Type B pancreatic cell (in vitro differentiated cells): Measurements from ENCODE around the gene PPP1R2B. TPM values are rescaled to one million over a fixed set of nuclear protein-coding genes. Genes with fewer than 3 reads are reported as not detected.

ENCODE experiments used
- DNase-seq: peaks from one replicate; pipeline ENCODE4 v3.0.0; 2021; ENCODE audit warnings: mixed read lengths; ENCODE audit not compliant: unreplicated experiment; ENCODE audit errors: extremely low spot score
- H3K27ac Mint-ChIP-seq: 2 replicates; pipeline ENCODE4 v1.8.0; 2021; ENCODE audit warnings: mild to moderate bottlenecking, mixed read lengths
- H3K27me3 Mint-ChIP-seq: 2 replicates; pipeline ENCODE4 v1.8.0; 2021; ENCODE audit warnings: mixed read lengths
- H3K36me3 Mint-ChIP-seq: 2 replicates; pipeline ENCODE4 v1.8.0; 2021; ENCODE audit warnings: mixed read lengths
- H3K4me1 Mint-ChIP-seq: one replicate; pipeline ENCODE4 v1.8.0; 2021; ENCODE audit warnings: mixed read lengths; ENCODE audit not compliant: unreplicated experiment
- H3K4me3 Mint-ChIP-seq: 2 replicates; pipeline ENCODE4 v1.8.0; 2021; ENCODE audit warnings: mild to moderate bottlenecking, mixed read lengths
- H3K9me3 Mint-ChIP-seq: 2 replicates; pipeline ENCODE4 v1.8.0; 2021; ENCODE audit warnings: mixed read lengths
- CTCF ChIP-seq: fragments of 200-600 bp; sonication (generic); conservative IDR thresholded peaks from 2 replicates; pipeline ENCODE4 v1.5.0; 2021; ENCODE audit warnings: antibody characterized with exemption, mild to moderate bottlenecking
- total RNA-seq: library from RNA; stranded (reverse); gene quantifications from 2 replicates; pipeline ENCODE4 v1.2.1, GENCODE V29; 2021; ENCODE audit warnings: low replicate concordance

The PPP1R2B gene
- total RNA-seq, 1 donor from 2014 or later = not detected

DNA sequence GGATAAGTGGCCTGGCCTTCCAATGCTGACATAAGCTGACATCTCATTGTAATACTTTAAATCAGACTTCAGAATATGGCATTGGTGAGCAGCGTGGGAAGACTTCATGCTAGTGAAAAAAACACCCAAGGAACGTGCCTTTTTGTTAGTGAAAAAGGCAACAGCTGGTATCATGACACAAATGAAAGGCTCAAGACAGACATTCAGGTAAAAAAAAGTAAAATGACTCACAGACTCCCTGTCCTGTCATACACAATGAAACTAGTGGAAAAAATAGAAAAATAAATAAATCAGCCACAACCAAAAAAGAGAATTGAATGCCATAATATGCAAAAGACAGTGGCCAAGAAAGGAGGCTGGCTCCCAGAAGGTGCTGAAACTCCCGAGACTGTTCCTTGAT, 24.4 kb upstream of the PPP1R2B start:
- Mint-ChIP-seq H3K4me3 (no peak overlapping the region), H3K9me3 (peaks cover 8% of the 10 kb centered on the region), H3K27ac (no peak overlapping the region), H3K36me3 (no peaks in the 10 kb centered on the region), H3K4me1 (peaks cover 4% of the 10 kb centered on the region), H3K27me3 (peaks cover 5% of the 10 kb centered on the region)
- no peak for DNase-seq
- no peak for TF ChIP-seq CTCF

DNA sequence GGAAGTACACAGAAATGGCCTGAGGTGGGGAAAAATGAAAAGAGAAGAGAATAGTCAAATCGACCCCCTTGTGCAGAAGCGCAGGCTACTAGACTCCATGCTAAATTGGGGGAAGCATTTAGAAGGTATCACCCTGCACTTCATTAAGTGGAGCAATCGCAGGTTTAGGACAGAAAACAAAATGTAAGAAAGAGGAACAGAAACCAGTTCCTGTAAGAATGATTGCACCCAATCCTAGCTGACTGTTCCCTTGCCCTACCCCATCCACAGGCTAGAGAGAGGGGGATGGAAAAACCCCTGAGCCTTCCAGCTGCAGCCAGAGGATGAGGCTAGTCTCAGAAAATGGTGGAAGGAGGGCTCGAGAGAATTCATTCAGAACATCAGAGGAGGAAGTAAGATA, 23.9 kb upstream of the PPP1R2B start:
- H3K9me3 Mint-ChIP-seq = peaks cover 5% of the 10 kb centered on the region
- no peak overlapping the region for H3K27ac Mint-ChIP-seq
- no peaks in the 10 kb centered on the region for H3K36me3 Mint-ChIP-seq
- H3K27me3 Mint-ChIP-seq = peaks cover 5% of the 10 kb centered on the region
- no peak for DNase-seq
- peaks cover under 1% of the 10 kb centered on the region for H3K4me1 Mint-ChIP-seq
- no peak overlapping the region for H3K4me3 Mint-ChIP-seq
- TF ChIP-seq CTCF = no peak

GRCh38 chr5:156834916-156835315, 15.2 kb upstream of the PPP1R2B start:
- H3K27me3 Mint-ChIP-seq = peaks cover 3% of the 10 kb centered on the region
- TF ChIP-seq CTCF = no peak
- no peaks in the 10 kb centered on the region for H3K4me1 Mint-ChIP-seq
- H3K4me3 Mint-ChIP-seq = no peak overlapping the region
- no peaks in the 10 kb centered on the region for H3K36me3 Mint-ChIP-seq
- H3K27ac Mint-ChIP-seq = no peak overlapping the region
- no peak for DNase-seq
- H3K9me3 Mint-ChIP-seq = no peaks in the 10 kb centered on the region

- TF ChIP-seq CTCF = peak; percentile 39
- H3K27ac Mint-ChIP-seq = no peak overlapping the region
- peaks cover 3% of the 10 kb centered on the region for H3K27me3 Mint-ChIP-seq
- H3K4me3 Mint-ChIP-seq = no peak overlapping the region
- H3K4me1 Mint-ChIP-seq = no peaks in the 10 kb centered on the region
- H3K36me3 Mint-ChIP-seq = no peaks in the 10 kb centered on the region
- H3K9me3 Mint-ChIP-seq = no peaks in the 10 kb centered on the region
- DNase-seq = no peak
These were observed 14.2 kb upstream of the PPP1R2B start for GRCh38 chr5:156835905-156836304.

- H3K4me3 Mint-ChIP-seq = no peak overlapping the region
- H3K36me3 Mint-ChIP-seq = no peaks in the 10 kb centered on the region
- no peaks in the 10 kb centered on the region for H3K4me1 Mint-ChIP-seq
- no peaks in the 10 kb centered on the region for H3K9me3 Mint-ChIP-seq
- DNase-seq = no peak
- H3K27me3 Mint-ChIP-seq = peaks cover 3% of the 10 kb centered on the region
- no peak overlapping the region for H3K27ac Mint-ChIP-seq
- no peak for TF ChIP-seq CTCF
These were observed 13.2 kb upstream of the PPP1R2B start for GRCh38 chr5:156836846-156837245.

GRCh38 chr5:156838961-156839360, 11.1 kb upstream of the PPP1R2B start:
- no peak overlapping the region for H3K27ac Mint-ChIP-seq
- no peaks in the 10 kb centered on the region for H3K36me3 Mint-ChIP-seq
- H3K27me3 Mint-ChIP-seq = peaks cover 3% of the 10 kb centered on the region
- TF ChIP-seq CTCF = no peak
- no peak overlapping the region for H3K4me3 Mint-ChIP-seq
- no peaks in the 10 kb centered on the region for H3K4me1 Mint-ChIP-seq
- no peaks in the 10 kb centered on the region for H3K9me3 Mint-ChIP-seq
- DNase-seq = no peak
